Epidermal melanocyte (primary cell): ENCODE measurements around the gene GPR82.
"Not testable (repeated sequence)": the region's sequence is repeated elsewhere in the genome, so short reads cannot be mapped to it uniquely, and the experiment has no call there.

Source experiments
- DNase-seq: peaks from one replicate; pipeline ENCODE4 v3.0.0; 2011; ENCODE audit warnings: low spot score; ENCODE audit not compliant: insufficient read length

The GPR82 gene

GRCh38 chrX:41723826-41724225 lies at the start of gene GPR82:
Gene GPR82, plus strand, starts transcription at chrX:41724181. Its CDS starts 2,846 bp downstream, at chrX:41727027.
- DNase-seq = no peak

- DNase-seq = not testable (repeated sequence)
Measured at GRCh38 chrX:41676361-41676760, 47.6 kb upstream of the GPR82 start.

- DNase-seq = no peak
Measured at GRCh38 chrX:41677183-41678060, 46.6 kb upstream of the GPR82 start.

- no peak for DNase-seq
Measured at GRCh38 chrX:41684138-41684537, 39.8 kb upstream of the GPR82 start.

GRCh38 chrX:41684940-41685339 lies 39.0 kb upstream of the GPR82 start:
- DNase-seq = no peak

- no peak for DNase-seq
Measured at GRCh38 chrX:41686788-41687187, 37.2 kb upstream of the GPR82 start.

- DNase-seq = no peak
Measured at GRCh38 chrX:41688156-41688555, 35.8 kb upstream of the GPR82 start.

GRCh38 chrX:41688835-41689234 lies 35.1 kb upstream of the GPR82 start, which contains the start of gene GPR34:
Gene GPR34, plus strand, starts transcription at chrX:41688973. Its CDS starts 6,661 bp downstream, at chrX:41695634.
- DNase-seq = no peak

- DNase-seq = no peak
Measured at GRCh38 chrX:41689711-41690110, 34.3 kb upstream of the GPR82 start.

- DNase-seq = no peak
Measured at GRCh38 chrX:41692162-41692749, 31.7 kb upstream of the GPR82 start.

- DNase-seq = no peak
Measured at GRCh38 chrX:41693024-41693423, 31.0 kb upstream of the GPR82 start.

GRCh38 chrX:41695426-41695825 lies 28.6 kb upstream of the GPR82 start:
- DNase-seq = no peak

- no peak for DNase-seq
Measured at GRCh38 chrX:41703574-41704029, 20.4 kb upstream of the GPR82 start.

- no peak for DNase-seq
Measured at GRCh38 chrX:41705042-41705441, 18.9 kb upstream of the GPR82 start.

GRCh38 chrX:41705680-41706374 lies 18.2 kb upstream of the GPR82 start:
- DNase-seq = no peak

GRCh38 chrX:41707218-41707617 lies 16.8 kb upstream of the GPR82 start:
- DNase-seq = no peak

GRCh38 chrX:41708486-41708885 lies 15.5 kb upstream of the GPR82 start:
- no peak for DNase-seq

GRCh38 chrX:41711021-41711667 lies 12.8 kb upstream of the GPR82 start:
- DNase-seq = no peak

GRCh38 chrX:41716222-41716621 lies 7.8 kb upstream of the GPR82 start:
- no peak for DNase-seq

- DNase-seq = no peak
Measured at GRCh38 chrX:41716767-41717473, 7.1 kb upstream of the GPR82 start.
